H9 (cell line): ENCODE measurements around the gene PLXNB3. TPM values are rescaled to one million over a fixed set of nuclear protein-coding genes. Genes with fewer than 3 reads are reported as not detected.

Source experiments
- DNase-seq: peaks from one replicate; pipeline ENCODE4 v3.0.0-alpha.2; 2017
- H2AFZ ChIP-seq: one replicate; pipeline ENCODE4 v1.6.1; 2013; ENCODE audit warnings: mild to moderate bottlenecking, low read length, control low read depth, moderate library complexity
- H2AK5ac ChIP-seq: 2 replicates; pipeline ENCODE4 v1.6.1; 2013; ENCODE audit warnings: low read length, control low read depth, mixed read lengths; ENCODE audit not compliant: insufficient read length
- H2BK120ac ChIP-seq: one replicate; pipeline ENCODE4 v1.6.1; 2013; ENCODE audit warnings: low read depth, mild to moderate bottlenecking, low read length, control low read depth, inconsistent platforms; ENCODE audit not compliant: poor library complexity, severe bottlenecking
- H2BK12ac ChIP-seq: 2 replicates; pipeline ENCODE4 v1.6.1; 2013; ENCODE audit warnings: low read length, control low read depth, mixed read lengths, low read depth; ENCODE audit not compliant: insufficient read length
- H2BK15ac ChIP-seq: 2 replicates; pipeline ENCODE4 v1.6.1; 2013; ENCODE audit warnings: low read depth, low read length, control low read depth
- H2BK20ac ChIP-seq: one replicate; pipeline ENCODE4 v1.6.1; 2013; ENCODE audit warnings: low read depth, mild to moderate bottlenecking, low read length, control low read depth, inconsistent platforms; ENCODE audit not compliant: poor library complexity, severe bottlenecking
- H2BK5ac ChIP-seq: 2 replicates; pipeline ENCODE4 v1.6.1; 2013; ENCODE audit warnings: low read length, control low read depth, mixed read lengths; ENCODE audit not compliant: insufficient read length
- H3K14ac ChIP-seq: 2 replicates; pipeline ENCODE4 v1.6.1; 2013; ENCODE audit warnings: low read length, control low read depth; ENCODE audit not compliant: insufficient read depth
- H3K18ac ChIP-seq: 2 replicates; pipeline ENCODE4 v1.6.1; 2013; ENCODE audit warnings: low read depth, mild to moderate bottlenecking, mixed read lengths, low read length, control low read depth; ENCODE audit not compliant: insufficient read length
- H3K23ac ChIP-seq: 2 replicates; pipeline ENCODE4 v1.6.1; 2013; ENCODE audit warnings: low read length, control low read depth, mixed read lengths, low read depth; ENCODE audit not compliant: insufficient read length
- H3K23me2 ChIP-seq: 2 replicates; pipeline ENCODE4 v1.6.1; 2013; ENCODE audit warnings: low read depth, mild to moderate bottlenecking, mixed read lengths, low read length, control low read depth; ENCODE audit not compliant: insufficient read length, poor library complexity, severe bottlenecking
- H3K27ac ChIP-seq: 2 replicates; pipeline ENCODE4 v1.5.1; 2013; ENCODE audit warnings: low read length, control low read depth, mixed read lengths, low read depth; ENCODE audit not compliant: insufficient read length
- H3K27me3 ChIP-seq: 2 replicates; pipeline ENCODE4 v1.6.1; 2013; ENCODE audit warnings: low read length, control low read depth, inconsistent platforms; ENCODE audit not compliant: insufficient read depth
- H3K4ac ChIP-seq: 2 replicates; pipeline ENCODE4 v1.6.1; 2013; ENCODE audit warnings: low read depth, mild to moderate bottlenecking, control low read depth, inconsistent platforms, low read length, moderate library complexity
- H3K4me1 ChIP-seq: 2 replicates; pipeline ENCODE4 v1.6.1; 2013; ENCODE audit warnings: low read length, control low read depth, inconsistent platforms; ENCODE audit not compliant: insufficient read depth
- H3K4me2 ChIP-seq: 2 replicates; pipeline ENCODE4 v1.6.1; 2013; ENCODE audit warnings: low read length, control low read depth, mixed read lengths; ENCODE audit not compliant: insufficient read length, insufficient read depth
- H3K56ac ChIP-seq: 2 replicates; pipeline ENCODE4 v1.6.1; 2013; ENCODE audit warnings: low read depth, mild to moderate bottlenecking, mixed read lengths, low read length, control low read depth; ENCODE audit not compliant: insufficient read length
- H3K79me1 ChIP-seq: 2 replicates; pipeline ENCODE4 v1.6.1; 2013; ENCODE audit warnings: low read depth, mild to moderate bottlenecking, moderate library complexity, low read length, control low read depth, inconsistent platforms; ENCODE audit not compliant: insufficient read depth, poor library complexity, severe bottlenecking
- H3K79me2 ChIP-seq: 2 replicates; pipeline ENCODE4 v1.6.1; 2013; ENCODE audit warnings: low read length, control low read depth, inconsistent platforms; ENCODE audit not compliant: insufficient read depth
- H3K9ac ChIP-seq: 2 replicates; pipeline ENCODE4 v1.6.1; 2013; ENCODE audit warnings: low read length, control low read depth, mixed read lengths; ENCODE audit not compliant: insufficient read length; ENCODE audit errors: extremely low read depth
- H3K9me3 ChIP-seq: one replicate; pipeline ENCODE4 v1.6.1; 2013; ENCODE audit warnings: low read depth, low read length, inconsistent platforms; ENCODE audit not compliant: control insufficient read depth
- H3T11ph ChIP-seq: one replicate; pipeline ENCODE4 v1.6.1; 2013; ENCODE audit warnings: mild to moderate bottlenecking, low read length, control low read depth, inconsistent platforms
- H4K20me1 ChIP-seq: one replicate; pipeline ENCODE4 v1.6.1; 2013; ENCODE audit not compliant: control insufficient read depth, insufficient read length, insufficient read depth
- H4K5ac ChIP-seq: 2 replicates; pipeline ENCODE4 v1.6.1; 2013; ENCODE audit warnings: low read depth, mild to moderate bottlenecking, mixed read lengths, low read length, control low read depth; ENCODE audit not compliant: insufficient read length
- H4K8ac ChIP-seq: replicated peaks from 2 replicates; pipeline ENCODE4 v1.6.1; 2013; ENCODE audit warnings: low read length, control low read depth, mixed read lengths, low read depth; ENCODE audit not compliant: insufficient read length
- H4K91ac ChIP-seq: 2 replicates; pipeline ENCODE4 v1.6.1; 2013; ENCODE audit warnings: low read depth, mild to moderate bottlenecking, moderate library complexity, mixed read lengths, low read length, control low read depth; ENCODE audit not compliant: insufficient read length
- H3K27ac Mint-ChIP-seq, 3 experiments: 2 replicates in 2 of 3; 3 replicates in 1 of 3; pipeline ENCODE4 v1.8.0; 2020 to 2021; ENCODE audit warnings: mixed read lengths in 3 of 3, mild to moderate bottlenecking in 1 of 3, moderate library complexity in 1 of 3
- H3K27me3 Mint-ChIP-seq: 2 replicates; pipeline ENCODE4 v1.8.0; 2021; ENCODE audit warnings: low read depth, mild to moderate bottlenecking, moderate library complexity, mixed read lengths
- H3K36me3 Mint-ChIP-seq, 3 experiments: 2 replicates in 2 of 3; 3 replicates in 1 of 3; pipeline ENCODE4 v1.8.0; 2020 to 2021; ENCODE audit warnings: low read depth in 3 of 3, mixed read lengths in 3 of 3; ENCODE audit not compliant: insufficient read depth in 1 of 3
- H3K4me1 Mint-ChIP-seq, 2 experiments: 2 replicates each; pipeline ENCODE4 v1.8.0; 2020; ENCODE audit warnings: mixed read lengths in 2 of 2
- H3K4me3 Mint-ChIP-seq, 2 experiments: 2 replicates in 1 of 2; 3 replicates in 1 of 2; pipeline ENCODE4 v1.8.0; 2020 to 2021; ENCODE audit warnings: mild to moderate bottlenecking in 2 of 2, mixed read lengths in 2 of 2, moderate library complexity in 1 of 2
- H3K9me3 Mint-ChIP-seq, 2 experiments: 2 replicates in 1 of 2; 3 replicates in 1 of 2; pipeline ENCODE4 v1.8.0; 2020; ENCODE audit warnings: mild to moderate bottlenecking in 2 of 2, mixed read lengths in 2 of 2, moderate library complexity in 1 of 2
- WGBS: extraction: QIAGEN DNeasy Blood & Tissue Kit; methylation state at CpG from one replicate; pipeline ENCODE4 v1.1.7; 2013; ENCODE audit warnings: missing lambda C conversion rate, low lambda C conversion rate, mixed read lengths; ENCODE audit not compliant: insufficient read length; ENCODE audit errors: extremely low coverage; 5-methylcytosine and 5-hydroxymethylcytosine counted together
- total RNA-seq: library from RNA; stranded (reverse); gene quantifications from 2 replicates; pipeline ENCODE4 v1.2.1, GENCODE V29; 2021
- TF ChIP-seq, protein P1 (sequence below): fragments of 200-600 bp; sonication (generic); conservative IDR thresholded peaks from 3 replicates; pipeline ENCODE4 v1.8.0; 2021; ENCODE audit warnings: antibody characterized with exemption, mild to moderate bottlenecking

The PLXNB3 gene
- total RNA-seq, 1 experiment from 2014 or later = 1.9 TPM

DNA sequence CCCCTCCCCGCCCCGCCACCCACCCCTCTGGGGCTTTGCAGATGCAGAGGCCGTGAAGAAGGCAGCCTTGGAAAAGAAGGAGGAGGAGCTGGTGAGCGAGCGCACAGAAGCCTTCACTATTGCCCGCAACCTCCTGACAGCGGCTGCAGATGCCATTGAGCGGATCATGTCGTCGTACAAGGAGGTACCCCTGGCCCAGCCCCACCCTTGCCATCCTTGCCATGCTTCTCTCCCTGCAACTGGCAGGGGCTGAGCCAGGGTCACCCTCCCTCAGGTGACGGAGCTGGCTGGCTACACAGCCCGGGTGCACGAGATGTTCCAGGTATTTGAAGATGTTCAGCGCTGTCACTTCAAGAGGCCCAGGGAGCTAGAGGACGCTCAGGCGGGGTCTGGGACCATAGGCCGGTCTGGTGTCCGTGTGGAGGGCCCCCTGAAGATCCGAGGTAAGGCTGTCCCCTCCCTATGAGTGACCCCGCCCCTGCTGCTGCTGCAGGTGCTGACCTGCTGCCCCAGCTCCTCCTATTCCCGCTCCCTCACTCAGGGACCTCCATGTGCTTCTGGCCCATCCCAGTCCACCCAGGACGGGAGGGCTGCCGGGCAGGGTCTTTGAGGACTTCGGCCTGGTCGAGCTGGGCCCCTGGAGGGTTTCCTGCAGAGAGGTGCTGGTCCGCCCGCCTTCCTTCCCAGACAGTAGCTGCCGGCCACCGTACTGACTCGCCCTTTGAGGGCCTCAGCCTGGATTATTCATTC lies 27.8 kb upstream of the PLXNB3 start:
- Mint-ChIP-seq H3K4me1 (peaks cover 7 to 8% of the 10 kb centered on the region in 2 experiments), H3K36me3 (peaks cover 10 to 39% (median 24%) of the 10 kb centered on the region in 3 experiments), H3K27me3 (no peaks in the 10 kb centered on the region; the same call in 1 of the 2 replicates), H3K9me3 (peaks cover 78 to 85% of the 10 kb centered on the region in 2 experiments), H3K27ac (no peak overlapping the region; a peak in 1 of 7 replicates), H3K4me3 (no peak overlapping the region)
- TF ChIP-seq, protein P1, sequence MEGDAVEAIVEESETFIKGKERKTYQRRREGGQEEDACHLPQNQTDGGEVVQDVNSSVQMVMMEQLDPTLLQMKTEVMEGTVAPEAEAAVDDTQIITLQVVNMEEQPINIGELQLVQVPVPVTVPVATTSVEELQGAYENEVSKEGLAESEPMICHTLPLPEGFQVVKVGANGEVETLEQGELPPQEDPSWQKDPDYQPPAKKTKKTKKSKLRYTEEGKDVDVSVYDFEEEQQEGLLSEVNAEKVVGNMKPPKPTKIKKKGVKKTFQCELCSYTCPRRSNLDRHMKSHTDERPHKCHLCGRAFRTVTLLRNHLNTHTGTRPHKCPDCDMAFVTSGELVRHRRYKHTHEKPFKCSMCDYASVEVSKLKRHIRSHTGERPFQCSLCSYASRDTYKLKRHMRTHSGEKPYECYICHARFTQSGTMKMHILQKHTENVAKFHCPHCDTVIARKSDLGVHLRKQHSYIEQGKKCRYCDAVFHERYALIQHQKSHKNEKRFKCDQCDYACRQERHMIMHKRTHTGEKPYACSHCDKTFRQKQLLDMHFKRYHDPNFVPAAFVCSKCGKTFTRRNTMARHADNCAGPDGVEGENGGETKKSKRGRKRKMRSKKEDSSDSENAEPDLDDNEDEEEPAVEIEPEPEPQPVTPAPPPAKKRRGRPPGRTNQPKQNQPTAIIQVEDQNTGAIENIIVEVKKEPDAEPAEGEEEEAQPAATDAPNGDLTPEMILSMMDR = no peak
- Histone ChIP-seq H2BK120ac (no peak overlapping the region), H2BK20ac (no peak overlapping the region), H3K4me2 (no peak overlapping the region), H3K18ac (no peak overlapping the region), H3K9me3 (peaks cover 31% of the 10 kb centered on the region), H3K79me2 (no peaks in the 10 kb centered on the region), H4K8ac (no peak overlapping the region), H2BK12ac (no peak overlapping the region), H3K56ac (no peak overlapping the region), H2BK15ac (no peak overlapping the region), H2AK5ac (no peak overlapping the region), H3K9ac (no peak overlapping the region), H3K23me2 (no peaks in the 10 kb centered on the region), H3K27me3 (no peaks in the 10 kb centered on the region), H3T11ph (no peak overlapping the region), H2AFZ (no peak overlapping the region), H3K23ac (no peak overlapping the region), H4K91ac (no peak overlapping the region), H4K5ac (no peak overlapping the region), H3K4ac (no peak overlapping the region), H3K79me1 (no peaks in the 10 kb centered on the region), H3K4me1 (no peaks in the 10 kb centered on the region), H2BK5ac (no peak overlapping the region), H4K20me1 (no peaks in the 10 kb centered on the region), H3K14ac (no peak overlapping the region), H3K27ac (no peak overlapping the region)
- WGBS = no CpG with 5 or more reads among the region's 30 CpGs
- DNase-seq = no peak
